IMR-90 (cell line): ENCODE results near the gene UGT2B11. TPM values are rescaled to one million over a fixed set of nuclear protein-coding genes. Genes with fewer than 3 reads are reported as not detected.

ENCODE experiments used
- ATAC-seq: fragments of 200-7000 bp; cut with Tn5 transposase; 2 replicates; pipeline ENCODE4 v1.9.1; 2020; ENCODE audit warnings: low read depth, mild to moderate bottlenecking, moderate library complexity
- BruUV-seq: library from RNA; stranded (reverse); fragments of 400-500 nt; replicated peaks from 2 replicates; lab custom pipeline; 2021; lab: Mats Ljungman, UMichigan
- CTCF ChIA-PET: fragments of 300-600 bp; formaldehyde crosslinking; extraction: SDS; loops from one replicate; lab custom pipeline; 2021; ENCODE audit warnings: antibody characterized with exemption; lab: Yijun Ruan, JAX
- POLR2A ChIA-PET: fragments of 300-600 bp; sonication (Branson Sonifier 250); formaldehyde crosslinking; loops from one replicate; lab custom pipeline; 2022; ENCODE audit warnings: antibody characterized with exemption; ENCODE audit not compliant: unreplicated experiment; lab: Charles Lee
- DNase-seq: peaks from one replicate; pipeline ENCODE4 v3.0.0; 2013
- H2AFZ ChIP-seq: replicated peaks from 2 replicates; pipeline ENCODE3; 2013; ENCODE audit warnings: low read length, mild to moderate bottlenecking; ENCODE audit not compliant: poor library complexity
- H2AK5ac ChIP-seq: 2 replicates; pipeline ENCODE4 v1.6.1; 2013; ENCODE audit warnings: low read depth, low read length, inconsistent platforms
- H2AK9ac ChIP-seq: replicated peaks from 2 replicates; pipeline ENCODE3; 2013; ENCODE audit warnings: mild to moderate bottlenecking, low read depth, low read length, moderate library complexity; ENCODE audit not compliant: poor library complexity
- H2BK120ac ChIP-seq: 2 replicates; pipeline ENCODE4 v1.6.1; 2013; ENCODE audit warnings: low read depth, low read length, inconsistent platforms
- H2BK15ac ChIP-seq: 3 replicates; pipeline ENCODE4 v1.6.1; 2013; ENCODE audit warnings: low read depth, low read length, inconsistent platforms
- H2BK20ac ChIP-seq: 2 replicates; pipeline ENCODE4 v1.6.1; 2013; ENCODE audit warnings: low read depth, mild to moderate bottlenecking, inconsistent platforms, low read length, moderate library complexity
- H2BK5ac ChIP-seq: 2 replicates; pipeline ENCODE4 v1.6.1; 2013; ENCODE audit warnings: mild to moderate bottlenecking, low read depth, low read length, inconsistent platforms; ENCODE audit not compliant: poor library complexity, severe bottlenecking
- H3K14ac ChIP-seq: replicated peaks from 2 replicates; pipeline ENCODE4 v1.6.1; 2013; ENCODE audit warnings: low read depth, low read length, inconsistent platforms
- H3K18ac ChIP-seq: 2 replicates; pipeline ENCODE4 v1.6.1; 2013; ENCODE audit warnings: low read depth, low read length, control low read depth
- H3K23ac ChIP-seq: 2 replicates; pipeline ENCODE4 v1.6.1; 2013; ENCODE audit warnings: low read depth, low read length, inconsistent platforms
- H3K27ac ChIP-seq: 2 replicates; pipeline ENCODE4 v1.5.1; 2013; ENCODE audit warnings: mild to moderate bottlenecking, control low read depth, low read length; ENCODE audit not compliant: insufficient read depth
- H3K27me3 ChIP-seq: 2 replicates; pipeline ENCODE4 v1.6.1; 2013; ENCODE audit warnings: low read length; ENCODE audit not compliant: control insufficient read depth, insufficient read depth
- H3K36me3 ChIP-seq: 2 replicates; pipeline ENCODE4 v1.6.1; 2013; ENCODE audit warnings: low read length, mixed read lengths; ENCODE audit not compliant: control insufficient read depth, insufficient read depth
- H3K4ac ChIP-seq: 2 replicates; pipeline ENCODE4 v1.6.1; 2013; ENCODE audit warnings: low read depth, low read length, inconsistent platforms
- H3K4me1 ChIP-seq: 2 replicates; pipeline ENCODE4 v1.6.1; 2013; ENCODE audit warnings: low read length, mixed read lengths; ENCODE audit not compliant: control insufficient read depth, insufficient read depth
- H3K4me2 ChIP-seq: 2 replicates; pipeline ENCODE4 v1.6.1; 2013; ENCODE audit warnings: low read depth, mild to moderate bottlenecking, control low read depth, low read length, moderate library complexity
- H3K4me3 ChIP-seq: 2 replicates; pipeline ENCODE4 v1.5.1; 2013; ENCODE audit warnings: low read depth, mild to moderate bottlenecking, control low read depth, low read length, moderate library complexity; ENCODE audit not compliant: insufficient read depth
- H3K56ac ChIP-seq: 2 replicates; pipeline ENCODE4 v1.6.1; 2013; ENCODE audit warnings: low read length, inconsistent platforms; ENCODE audit not compliant: insufficient read depth; ENCODE audit errors: extremely low read depth
- H3K79me1 ChIP-seq, 2 experiments: 2 replicates each; pipeline ENCODE4 v1.6.1; 2013; ENCODE audit warnings: low read length in 2 of 2, inconsistent platforms in 1 of 2, low read depth in 1 of 2
- H3K9ac ChIP-seq: 2 replicates; pipeline ENCODE4 v1.6.1; 2013; ENCODE audit warnings: low read depth, low read length, control low read depth
- H3K9me1 ChIP-seq: 2 replicates; pipeline ENCODE4 v1.6.1; 2013; ENCODE audit warnings: low read length, inconsistent platforms; ENCODE audit not compliant: insufficient read depth
- H3K9me3 ChIP-seq: 2 replicates; pipeline ENCODE4 v1.6.1; 2013; ENCODE audit warnings: low read length; ENCODE audit not compliant: control insufficient read depth, insufficient read depth
- H4K20me1 ChIP-seq: 2 replicates; pipeline ENCODE4 v1.6.1; 2013; ENCODE audit warnings: low read length, inconsistent platforms; ENCODE audit not compliant: insufficient read depth
- H4K5ac ChIP-seq: 2 replicates; pipeline ENCODE4 v1.6.1; 2013; ENCODE audit warnings: mild to moderate bottlenecking, low read depth, low read length, control low read depth
- H4K8ac ChIP-seq, 2 experiments: 2 replicates each; pipeline ENCODE4 v1.6.1; 2013; ENCODE audit warnings: low read depth in 2 of 2, low read length in 2 of 2, control low read depth in 1 of 2, inconsistent platforms in 1 of 2
- H4K91ac ChIP-seq: 2 replicates; pipeline ENCODE4 v1.6.1; 2013; ENCODE audit warnings: low read depth, low read length, inconsistent platforms; ENCODE audit not compliant: insufficient read depth
- BHLHE40 ChIP-seq: fragments of 150-350 bp; IDR thresholded peaks from 2 replicates; pipeline ENCODE4 v1.6.1; 2016; ENCODE audit warnings: mild to moderate bottlenecking, low read depth, low read length
- CEBPB ChIP-seq: IDR thresholded peaks from 2 replicates; pipeline ENCODE4 v1.6.1; 2012; ENCODE audit warnings: low read depth, low read length, improper control_type of control experiment
- CHD1 ChIP-seq: IDR thresholded peaks from 2 replicates; pipeline ENCODE4 v1.6.1; 2012; ENCODE audit warnings: low read depth, low read length, improper control_type of control experiment
- ELK1 ChIP-seq: fragments of 150-350 bp; IDR thresholded peaks from 2 replicates; pipeline ENCODE4 v1.6.1; 2016; ENCODE audit warnings: low read depth, mild to moderate bottlenecking, low read length, moderate library complexity, borderline replicate concordance
- FOS ChIP-seq: fragments of 150-350 bp; IDR thresholded peaks from 2 replicates; pipeline ENCODE4 v1.6.1; 2016; ENCODE audit warnings: low read depth, low read length
- MAZ ChIP-seq: IDR thresholded peaks from 2 replicates; pipeline ENCODE4 v1.6.1; 2012; ENCODE audit warnings: low read depth, mild to moderate bottlenecking, low read length, improper control_type of control experiment, moderate library complexity, borderline replicate concordance
- NFE2L2 ChIP-seq: fragments of 150-350 bp; IDR thresholded peaks from 2 replicates; pipeline ENCODE4 v1.6.1; 2016; ENCODE audit warnings: low read depth, mild to moderate bottlenecking, low read length
- RAD21 ChIP-seq: IDR thresholded peaks from 2 replicates; pipeline ENCODE4 v1.6.1; 2012; ENCODE audit warnings: low read length, improper control_type of control experiment
- RFX5 ChIP-seq: IDR thresholded peaks from 2 replicates; pipeline ENCODE4 v1.8.0; 2012; ENCODE audit warnings: low read depth, mild to moderate bottlenecking, low read length, moderate library complexity
- SMC3 ChIP-seq: fragments of 150-350 bp; IDR thresholded peaks from 2 replicates; pipeline ENCODE4 v1.6.1; 2016; ENCODE audit warnings: low read depth, mild to moderate bottlenecking, antibody characterized with exemption, low read length, moderate library complexity
- WGBS, 2 experiments: methylation state at CpG; one replicate each; pipeline versions ENCODE4 v1.1.5 to v1.1.7; 2013; ENCODE audit warnings: missing lambda C conversion rate in 2 of 2; ENCODE audit not compliant: insufficient read length in 1 of 2; ENCODE audit errors: extremely low coverage in 2 of 2; 5-methylcytosine and 5-hydroxymethylcytosine counted together
- dilution Hi-C: fragments of 300-500 bp; cut with HindIII; formaldehyde crosslinking; loops from one replicate; pipeline ENCODE4 v1.14.3; 2018; ENCODE audit warnings: low sequenced_read_pairs; ENCODE audit not compliant: unreplicated experiment
- in situ Hi-C: fragments of 300-500 bp; cut with MboI; formaldehyde crosslinking; loops from 3 replicates; pipeline ENCODE4 v1.14.3; 2019; ENCODE audit warnings: low sequenced_read_pairs, inconsistent platforms, mixed read lengths
- intact Hi-C: fragments of 100-400 bp; cut with micrococcal nuclease; formaldehyde crosslinking; loops from 2 replicates; pipeline ENCODE4 v1.10.0; 2022
- polyA plus RNA-seq, 3 experiments: library from polyadenylated mRNA; depleted of rRNA; stranded (reverse); fragments of >200 nt; gene quantifications; 2 replicates each; pipeline ENCODE4 v1.2.3, GENCODE V29; 2012; ENCODE audit warnings: low replicate concordance in 1 of 3
- total RNA-seq: library from RNA; depleted of rRNA; stranded (reverse); fragments of >200 nt; gene quantifications from 2 replicates; pipeline ENCODE4 v1.2.3, GENCODE V29; 2012

UGT2B11 gene
- total and polyA plus RNA-seq, 2 of the 4 experiments (the other 2 are of a cell fraction): not detected

GRCh38 chr4:69196209-69196965 is 18.2 kb downstream of the UGT2B11 start:
- Histone ChIP-seq H3K4me2 (no peak overlapping the region), H3K14ac (no peak overlapping the region), H3K18ac (no peak overlapping the region), H3K56ac (no peak overlapping the region), H2BK120ac (no peak overlapping the region), H4K8ac (no peak overlapping the region), H2AK9ac (no peak overlapping the region), H4K91ac (no peak overlapping the region), H3K27ac (no peak overlapping the region), H3K27me3 (no peaks in the 10 kb centered on the region), H4K5ac (no peak overlapping the region), H3K79me1 (no peaks in the 10 kb centered on the region), H2BK15ac (no peak overlapping the region), H3K9me3 (no peaks in the 10 kb centered on the region), H3K4ac (no peak overlapping the region), H4K20me1 (no peaks in the 10 kb centered on the region), H2BK5ac (no peak overlapping the region), H2AK5ac (no peak overlapping the region), H3K9me1 (no peaks in the 10 kb centered on the region), H3K9ac (no peak overlapping the region), H3K4me3 (no peak overlapping the region), H3K4me1 (no peaks in the 10 kb centered on the region), H3K36me3 (no peaks in the 10 kb centered on the region), H2AFZ (no peak overlapping the region), H2BK20ac (no peak overlapping the region), H3K23ac (no peak overlapping the region)
- no peak for ATAC-seq
- dilution Hi-C loops (no loop called here), intact Hi-C loops (no loop called here), in situ Hi-C loops (no loop called here)
- DNase-seq: no peak
- WGBS, 2 experiments: no CpG with 5 or more reads among the region's 3 CpGs
- TF ChIP-seq SMC3: no peak
- TF ChIP-seq MAZ: no peak
- TF ChIP-seq BHLHE40: no peak
- TF ChIP-seq CEBPB: no peak
- no peak for TF ChIP-seq ELK1
- no peak for TF ChIP-seq RAD21
- TF ChIP-seq FOS: no peak
- no peak for TF ChIP-seq NFE2L2
- no peak for TF ChIP-seq CHD1
- TF ChIP-seq RFX5: no peak
- POLR2A ChIA-PET: no interaction called here
- CTCF ChIA-PET: no interaction called here
- no TSS peak for BruUV-seq
